Esophagus muscularis mucosa (tissue), 4 donors: ENCODE measurements around the gene CDK4. TPM values are rescaled to one million over a fixed set of nuclear protein-coding genes. Genes with fewer than 3 reads are reported as not detected.

Experiments
- DNase-seq: peaks from one replicate; pipeline ENCODE4 v3.0.0-alpha.2; 2017; ENCODE audit errors: extremely low spot score
- H3K27ac ChIP-seq, 4 donors: fragments of 200-600 bp; sonication (generic); replicated peaks in 1 of 4; 1 replicate in 3 of 4; 2 replicates in 1 of 4; pipeline ENCODE4 v1.5.1; 2016 to 2019; ENCODE audit warnings: mild to moderate bottlenecking in 1 of 4
- H3K27me3 ChIP-seq, 4 donors: fragments of 200-600 bp; sonication (generic); one replicate each; pipeline versions ENCODE4 v1.5.1 to v1.6.0; 2016 to 2019
- H3K36me3 ChIP-seq, 4 donors: fragments of 200-600 bp; sonication (generic); one replicate each; pipeline ENCODE4 v1.5.1; 2016 to 2019
- H3K4me1 ChIP-seq, 4 donors: fragments of 200-600 bp; sonication (generic); one replicate each; pipeline ENCODE4 v1.5.1; 2016 to 2019
- H3K4me3 ChIP-seq, 4 donors: fragments of 200-600 bp; sonication (generic); 1 replicate in 2 of 4; 2 replicates in 2 of 4; pipeline ENCODE4 v1.5.1; 2016 to 2019; ENCODE audit warnings: mild to moderate bottlenecking in 4 of 4, moderate library complexity in 1 of 4
- H3K9me3 ChIP-seq, 4 donors: fragments of 200-600 bp; sonication (generic); 1 replicate in 3 of 4; 2 replicates in 1 of 4; pipeline ENCODE4 v1.5.1; 2016 to 2019
- CTCF ChIP-seq, 3 experiments: fragments of 200-600 bp in 2 of 3; fragments of 450-650 bp in 1 of 3; sonication (generic) in 2 of 3; IDR thresholded peaks; one replicate each; pipeline ENCODE4 v1.5.1; 2017 to 2019; ENCODE audit warnings: antibody characterized with exemption in 3 of 3, mild to moderate bottlenecking in 2 of 3, moderate library complexity in 1 of 3
- EP300 ChIP-seq: sonication (generic); formaldehyde crosslinking; IDR thresholded peaks from one replicate; pipeline ENCODE4 v1.6.1; 2017; ENCODE audit warnings: antibody characterized with exemption
- POLR2A ChIP-seq: fragments of 450-650 bp; IDR thresholded peaks from one replicate; pipeline ENCODE4 v1.6.1; 2017; ENCODE audit warnings: antibody characterized with exemption, moderate library complexity, mild to moderate bottlenecking, low read depth
- POLR2AphosphoS5 ChIP-seq, 2 donors: sonication (generic); formaldehyde crosslinking; IDR thresholded peaks; one replicate each; pipeline ENCODE4 v1.6.1; 2017; ENCODE audit warnings: antibody characterized with exemption in 2 of 2
- WGBS: methylation state at CpG from one replicate; pipeline ENCODE4 v1.1.5; 2018; 5-methylcytosine and 5-hydroxymethylcytosine counted together
- intact Hi-C: fragments of 100-400 bp; cut with DNase I; formaldehyde crosslinking; loops from one replicate; pipeline ENCODE4 v1.15.1; 2023
- total RNA-seq, 4 donors: library from RNA; depleted of rRNA; stranded (reverse); fragments of >200 nt; gene quantifications; one replicate each; pipeline versions ENCODE4 v1.1.0 to v1.2.1, GENCODE V29; 2016

The CDK4 gene
- total RNA-seq, 4 donors from 2014 or later, result 43.6 to 85.7 (median 71.3) TPM

GRCh38 chr12:57767876-57768275 is 15.8 kb upstream of the CDK4 start:
- DNase-seq, result no peak
- WGBS, result 94% methylated on average over 3 of the region's 3 CpGs

GRCh38 chr12:57767305-57767698 is 15.2 kb upstream of the CDK4 start:
- H3K4me1 ChIP-seq, result peaks cover 31 to 48% (median 40%) of the 10 kb centered on the region in 4 donors
- no peak for TF ChIP-seq CTCF (IDR thresholded peaks at IDR 0.05)
- intact Hi-C loops, result no loop called here
- H3K36me3 ChIP-seq, result peaks cover 0 to 24% (median 20%) of the 10 kb centered on the region in 4 donors
- H3K4me3 ChIP-seq, result no peak overlapping the region
- DNase-seq, result no peak
- no peaks in the 10 kb centered on the region for H3K9me3 ChIP-seq
- no peak overlapping the region for H3K27ac ChIP-seq
- H3K27me3 ChIP-seq, result peaks cover 0 to 47% (median 32%) of the 10 kb centered on the region in 4 donors

More at GRCh38 chr12:57767876-57768275, 15.8 kb upstream of the CDK4 start:
- H3K9me3 ChIP-seq, result no peaks in the 10 kb centered on the region
- TF ChIP-seq CTCF (IDR thresholded peaks at IDR 0.05), result no peak
- H3K27ac ChIP-seq, result no peak overlapping the region
- peaks cover 0 to 41% (median 29%) of the 10 kb centered on the region in 4 donors for H3K27me3 ChIP-seq
- peaks cover 0 to 24% (median 20%) of the 10 kb centered on the region in 4 donors for H3K36me3 ChIP-seq
- H3K4me3 ChIP-seq, result no peak overlapping the region
- intact Hi-C loops, result no loop called here
- H3K4me1 ChIP-seq, result peaks cover 31 to 53% (median 42%) of the 10 kb centered on the region in 4 donors

- Histone ChIP-seq H3K4me3 (peak within 1 kb of the TSS; percentile 41 to 60 (median 46)), H3K27ac (no peak within 1 kb of the TSS), H3K4me1 (peaks cover 31 to 46% (median 39%) of the 10 kb centered on the region in 4 donors), H3K27me3 (peaks cover 0 to 53% (median 34%) of the 10 kb centered on the region in 4 donors), H3K36me3 (peaks cover 0 to 24% (median 20%) of the 10 kb centered on the region in 4 donors), H3K9me3 (no peaks in the 10 kb centered on the region)
- 9% methylated on average over 22 of the region's 38 CpGs for WGBS
- TF ChIP-seq EP300 (no peak), CTCF (IDR thresholded peaks at IDR 0.05) (no peak), POLR2AphosphoS5 (IDR thresholded peaks at IDR 0.05) (no peak), POLR2A (no peak)
- intact Hi-C loops, result no loop called here
- no peak for DNase-seq
Observed at GRCh38 chr12:57766464-57767304, 14.6 kb upstream of the CDK4 start, which contains the start of gene CYP27B1. CYP27B1 (minus strand) TSS chr12:57767078; CDS start chr12:57767041, 37 bp downstream.

- Histone ChIP-seq H3K27ac (no peak overlapping the region), H3K4me3 (peak overlapping the region; percentile 41 to 60 (median 46)), H3K27me3 (peaks cover 0 to 60% (median 36%) of the 10 kb centered on the region in 4 donors), H3K4me1 (peaks cover 25 to 38% (median 31%) of the 10 kb centered on the region in 4 donors), H3K36me3 (peaks cover 0 to 29% (median 21%) of the 10 kb centered on the region in 4 donors), H3K9me3 (no peaks in the 10 kb centered on the region)
- TF ChIP-seq POLR2A, result no peak
- no peak for TF ChIP-seq CTCF (IDR thresholded peaks at IDR 0.05)
- intact Hi-C loops, result no loop called here
- DNase-seq, result no peak
- 4% methylated on average over 13 of the region's 40 CpGs for WGBS
Observed at GRCh38 chr12:57765698-57766463, 13.8 kb upstream of the CDK4 start.
